ENCODE results near the gene ZHX3. TPM values are rescaled to one million over a fixed set of nuclear protein-coding genes. Genes with fewer than 3 reads are reported as not detected.

ZHX3 gene
- total RNA-seq, 1 donor from 2014 or later = 13.4 TPM

DNA sequence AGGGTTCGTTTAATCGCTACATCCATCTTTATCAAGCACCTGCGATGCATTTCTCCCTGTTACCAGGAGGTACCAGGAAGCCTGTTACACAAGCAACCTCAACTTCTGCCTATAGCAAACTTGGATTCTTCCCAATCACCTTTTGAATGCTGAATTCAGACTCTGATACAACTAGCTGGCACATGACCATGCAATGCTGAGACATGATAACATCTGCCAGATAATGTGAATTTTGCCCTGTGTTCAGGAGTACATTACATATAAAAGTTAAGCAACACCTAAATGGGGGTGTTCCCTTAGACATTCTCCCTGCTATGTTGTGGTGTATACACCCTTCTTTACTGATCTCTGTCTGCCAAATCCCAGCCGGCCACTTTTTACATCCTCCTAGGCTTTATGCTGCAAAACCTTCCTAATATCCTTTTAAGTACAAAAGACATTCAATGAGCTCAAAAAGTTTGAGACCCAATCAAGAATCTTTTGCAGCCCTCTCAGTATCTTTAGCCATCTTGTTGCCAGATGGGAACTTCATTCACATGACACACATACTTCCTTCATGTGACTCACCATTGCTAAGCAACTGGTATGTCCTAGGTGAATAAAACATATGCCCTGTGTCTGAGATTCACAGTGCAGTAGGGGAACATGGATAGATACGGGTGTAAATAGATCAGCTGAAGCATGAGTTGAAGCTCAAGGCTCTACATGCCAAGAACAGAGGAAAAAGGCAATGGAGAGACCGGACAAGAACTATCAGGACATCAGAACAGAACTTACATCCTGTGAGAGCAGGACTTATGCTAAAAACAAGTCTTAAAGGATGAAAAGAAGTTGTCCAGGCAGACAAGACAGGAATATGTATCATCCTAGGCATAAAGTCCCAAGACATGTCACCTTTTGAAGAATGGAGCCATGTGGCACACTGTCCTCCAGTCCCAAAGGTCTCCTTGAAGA is 84.3 kb downstream of the ZHX3 start:
- TF ChIP-seq, protein P1, sequence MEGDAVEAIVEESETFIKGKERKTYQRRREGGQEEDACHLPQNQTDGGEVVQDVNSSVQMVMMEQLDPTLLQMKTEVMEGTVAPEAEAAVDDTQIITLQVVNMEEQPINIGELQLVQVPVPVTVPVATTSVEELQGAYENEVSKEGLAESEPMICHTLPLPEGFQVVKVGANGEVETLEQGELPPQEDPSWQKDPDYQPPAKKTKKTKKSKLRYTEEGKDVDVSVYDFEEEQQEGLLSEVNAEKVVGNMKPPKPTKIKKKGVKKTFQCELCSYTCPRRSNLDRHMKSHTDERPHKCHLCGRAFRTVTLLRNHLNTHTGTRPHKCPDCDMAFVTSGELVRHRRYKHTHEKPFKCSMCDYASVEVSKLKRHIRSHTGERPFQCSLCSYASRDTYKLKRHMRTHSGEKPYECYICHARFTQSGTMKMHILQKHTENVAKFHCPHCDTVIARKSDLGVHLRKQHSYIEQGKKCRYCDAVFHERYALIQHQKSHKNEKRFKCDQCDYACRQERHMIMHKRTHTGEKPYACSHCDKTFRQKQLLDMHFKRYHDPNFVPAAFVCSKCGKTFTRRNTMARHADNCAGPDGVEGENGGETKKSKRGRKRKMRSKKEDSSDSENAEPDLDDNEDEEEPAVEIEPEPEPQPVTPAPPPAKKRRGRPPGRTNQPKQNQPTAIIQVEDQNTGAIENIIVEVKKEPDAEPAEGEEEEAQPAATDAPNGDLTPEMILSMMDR (conservative IDR thresholded peaks at IDR 0.05; ENCODE audit: low read depth, low read length) = no peak
- H3K4me3 ChIP-seq (ENCODE audit: low read depth, low read length) = no peak overlapping the region
- no peak for DNase-seq (ENCODE audit: low read depth)

DNA sequence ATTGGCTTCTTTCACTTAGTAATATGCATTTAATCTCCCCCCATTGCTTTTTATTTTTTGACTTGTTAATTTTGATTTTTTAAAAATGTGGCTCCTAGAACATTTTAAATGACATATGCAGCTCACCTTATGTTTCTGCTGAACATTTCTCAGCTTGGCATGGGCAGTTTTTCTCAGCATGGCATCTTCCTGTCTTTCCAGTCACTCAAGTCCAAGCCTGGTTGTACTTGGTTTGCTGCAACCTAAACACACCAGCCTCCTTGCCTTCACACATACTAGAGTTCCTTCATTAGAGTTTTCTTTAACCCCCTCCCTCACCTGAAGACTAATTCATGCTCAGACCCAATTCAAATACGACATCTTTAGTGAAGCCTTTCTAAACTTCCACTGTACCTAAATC is 86.4 kb downstream of the ZHX3 start:
- no peak overlapping the region for H3K4me3 ChIP-seq (ENCODE audit: low read depth, low read length)
- TF ChIP-seq, protein P1 (conservative IDR thresholded peaks at IDR 0.05; ENCODE audit: low read depth, low read length) = no peak
- DNase-seq (ENCODE audit: low read depth) = no peak

DNA sequence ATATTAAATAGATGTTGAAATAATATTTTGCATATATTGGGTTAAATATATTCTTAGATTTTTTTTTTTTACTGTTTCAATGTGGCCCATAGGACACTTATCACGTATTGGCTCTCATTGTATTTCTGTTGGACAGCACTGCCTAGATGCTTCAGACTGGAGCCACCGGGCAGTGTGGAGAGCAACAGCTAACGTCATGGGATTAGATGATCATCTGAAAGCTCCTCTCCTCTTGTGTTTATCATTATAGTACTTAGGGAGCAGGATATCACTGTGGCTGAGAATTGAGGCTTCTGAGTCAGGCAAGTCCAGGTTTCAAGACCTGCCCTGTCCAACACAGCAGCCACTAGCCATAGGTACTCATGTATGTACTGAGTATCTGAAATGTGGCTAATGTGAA is 87.4 kb downstream of the ZHX3 start:
- no peak for DNase-seq (ENCODE audit: low read depth)
- no peak overlapping the region for H3K4me3 ChIP-seq (ENCODE audit: low read depth, low read length)
- TF ChIP-seq, protein P1 (conservative IDR thresholded peaks at IDR 0.05; ENCODE audit: low read depth, low read length) = no peak

DNA sequence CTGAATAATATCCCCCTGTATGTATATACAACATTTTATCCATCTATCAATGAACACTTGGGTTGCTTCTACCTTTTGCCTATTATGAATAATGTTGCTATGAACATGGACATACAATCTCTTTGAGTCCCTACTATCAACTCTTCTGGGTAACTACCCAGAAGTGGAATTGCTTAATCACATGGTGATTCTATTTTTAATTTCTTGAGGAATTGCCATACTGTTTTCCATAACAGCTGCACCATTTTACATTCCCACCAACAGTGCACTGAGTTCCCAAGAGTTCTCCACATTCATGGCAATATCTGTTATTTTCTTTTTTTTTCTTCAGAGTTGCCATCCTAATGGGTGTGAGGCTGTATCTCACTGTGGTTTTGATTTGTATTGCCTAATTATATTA is 88.3 kb downstream of the ZHX3 start:
- TF ChIP-seq, protein P1 (conservative IDR thresholded peaks at IDR 0.05; ENCODE audit: low read depth, low read length) = no peak
- DNase-seq (ENCODE audit: low read depth) = no peak
- H3K4me3 ChIP-seq (ENCODE audit: low read depth, low read length) = no peak overlapping the region

DNA sequence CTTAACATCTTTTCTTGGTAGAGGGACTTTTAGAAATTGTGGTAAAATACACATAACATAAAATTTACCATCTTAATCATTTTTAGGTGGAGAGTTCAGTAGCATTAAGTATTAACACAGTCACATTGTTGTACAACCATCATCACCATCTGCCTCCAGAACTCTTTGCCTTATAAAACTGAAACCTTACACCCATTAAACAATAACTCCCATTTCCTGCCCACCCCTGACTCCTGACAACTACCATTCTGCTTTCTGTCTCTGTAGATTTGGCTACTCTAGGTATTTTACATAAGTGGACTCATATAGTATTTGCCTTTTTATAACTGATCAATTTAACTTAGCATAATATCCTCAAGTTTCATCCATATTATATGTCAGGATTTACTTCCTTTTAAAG is 88.7 kb downstream of the ZHX3 start:
- H3K4me3 ChIP-seq (ENCODE audit: low read depth, low read length) = no peak overlapping the region
- no peak for DNase-seq (ENCODE audit: low read depth)
- TF ChIP-seq, protein P1 (conservative IDR thresholded peaks at IDR 0.05; ENCODE audit: low read depth, low read length) = no peak

DNA sequence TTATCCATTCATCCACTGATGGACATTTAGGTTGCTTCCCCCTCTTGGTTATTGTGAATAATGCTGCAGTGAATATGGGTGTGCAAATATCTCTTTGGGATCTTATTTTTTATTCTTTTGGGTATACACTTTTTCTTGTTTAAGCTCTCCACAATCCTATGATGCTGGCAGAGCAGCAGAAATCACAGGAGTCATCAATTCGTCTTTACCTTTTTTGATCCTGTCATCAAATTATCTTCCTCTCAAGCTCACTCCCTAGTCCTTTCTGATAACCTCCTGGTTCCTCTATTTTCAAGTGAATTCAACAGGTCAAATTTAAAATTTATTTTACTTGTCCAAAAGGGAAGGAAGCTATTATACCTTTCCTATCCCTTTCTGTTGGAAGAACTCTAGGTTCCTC is 91.1 kb downstream of the ZHX3 start:
- no peak overlapping the region for H3K4me3 ChIP-seq (ENCODE audit: low read depth, low read length)
- TF ChIP-seq, protein P1 (conservative IDR thresholded peaks at IDR 0.05; ENCODE audit: low read depth, low read length) = no peak

DNA sequence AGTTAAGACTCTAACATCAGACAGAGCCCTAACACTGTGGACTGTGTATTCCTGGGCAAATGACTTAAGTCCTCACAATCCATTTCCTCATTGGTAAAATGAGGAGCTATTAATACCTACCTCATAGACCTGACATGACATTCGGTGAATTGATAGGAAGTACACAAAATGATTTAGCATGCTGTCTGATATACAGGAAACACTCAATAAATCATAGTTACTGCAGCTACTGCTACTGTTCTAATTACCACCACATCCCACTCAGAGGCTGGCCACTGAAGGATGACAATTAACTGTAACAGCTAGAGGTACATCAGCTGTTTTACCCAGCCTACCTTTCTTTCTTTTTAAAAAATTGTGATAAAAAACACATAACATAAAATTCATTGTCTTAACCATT is 92.4 kb downstream of the ZHX3 start:
- no peak overlapping the region for H3K4me3 ChIP-seq (ENCODE audit: low read depth, low read length)
- TF ChIP-seq, protein P1 (conservative IDR thresholded peaks at IDR 0.05; ENCODE audit: low read depth, low read length) = no peak
- no peak for DNase-seq (ENCODE audit: low read depth)

More for the DNA sequence above, 91.1 kb downstream of the ZHX3 start:
- no peak for DNase-seq (ENCODE audit: low read depth)
